H1 (cell line): ENCODE measurements around the gene CCDC141. TPM values are rescaled to one million over a fixed set of nuclear protein-coding genes. Genes with fewer than 3 reads are reported as not detected.

Experiments used
- BACH1 ChIP-seq: IDR thresholded peaks from 2 replicates; pipeline ENCODE4 v1.6.1; 2012; ENCODE audit warnings: low read length, improper control_type of control experiment
- BCL11A ChIP-seq, 2 experiments: IDR thresholded peaks; one replicate each; pipeline ENCODE4 v1.6.1; 2011; ENCODE audit warnings: low read depth in 2 of 2, low read length in 2 of 2, mild to moderate bottlenecking in 2 of 2
- SP4 ChIP-seq: IDR thresholded peaks from 2 replicates; pipeline ENCODE4 v1.6.1; 2012; ENCODE audit warnings: low read length, inconsistent platforms
- TAF1 ChIP-seq: IDR thresholded peaks from 2 replicates; pipeline ENCODE4 v1.6.1; 2011; ENCODE audit warnings: mild to moderate bottlenecking, low read depth, low read length
- TBP ChIP-seq: IDR thresholded peaks from 2 replicates; pipeline ENCODE4 v1.6.1; 2011; ENCODE audit warnings: low read depth, low read length, improper control_type of control experiment
- polyA plus RNA-seq, 7 experiments: library from polyadenylated mRNA; depleted of rRNA in 3 of 7; stranded (reverse) in 5 of 7; unstranded in 2 of 7; fragments of >200 nt in 5 of 7; fragments of 200-250 nt in 2 of 7; gene quantifications; 1 replicate in 5 of 7; 2 replicates in 1 of 7; 4 replicates in 1 of 7; pipeline versions ENCODE4 v1.2.1 to v1.2.3, GENCODE V29; 2011 to 2013; ENCODE audit warnings: missing spikeins in 2 of 7, mixed read lengths in 2 of 7
- total RNA-seq: library from RNA; stranded (reverse); fragmentation: NEBNext Ultra II Directional; extraction: Animal tissue kit (Norgen Biotek cat#: 25700); gene quantifications from 2 replicates; pipeline ENCODE4 v1.2.1, GENCODE V29; 2021

Gene CCDC141
- total and polyA plus RNA-seq, 2 of the 8 experiments (the other 6 are each of a cell fraction or from before 2014, with no cell fraction given): 0.56 to 21.6 TPM

GRCh38 chr2:178874529-178875240 is 175.3 kb downstream of the CCDC141 start (continued):
- no peak for TF ChIP-seq BACH1
- TF ChIP-seq BCL11A (IDR thresholded peaks at IDR 0.05; ENCODE audit: low read depth in 2 of 2, low read length in 2 of 2): no peak
- no peak for TF ChIP-seq TAF1
- no peak for TF ChIP-seq SP4
- no peak for TF ChIP-seq TBP
